ENCODE measurements around the gene CDCA7L.

- TF ChIP-seq REST (IDR thresholded peaks at IDR 0.05; ENCODE audit: low read depth) (no peak), EGR1 (IDR thresholded peaks at IDR 0.05) (no peak), TAF1 (IDR thresholded peaks at IDR 0.05; ENCODE audit: low read depth) (no peak), EP300 (IDR thresholded peaks at IDR 0.05; ENCODE audit: borderline replicate concordance) (no peak), FOXM1 (IDR thresholded peaks at IDR 0.05; ENCODE audit: borderline replicate concordance, low read depth) (no peak), CREB1 (IDR thresholded peaks at IDR 0.05; ENCODE audit: low read depth) (no peak), RAD21 (IDR thresholded peaks at IDR 0.05; ENCODE audit: low read depth) (no peak), MAX (IDR thresholded peaks at IDR 0.05) (no peak), YY1 (IDR thresholded peaks at IDR 0.05; ENCODE audit: low read depth) (no peak), ZBTB7A (IDR thresholded peaks at IDR 0.05; ENCODE audit: low read depth) (no peak)
These were observed 33.4 kb downstream of the CDCA7L start for GRCh38 chr7:21912305-21912704.

Data from Ishikawa (cell line).